A549 treated with AZD2906 at 1 μM for 4 hours (cell line): Measurements from ENCODE around the gene GCNT4. TPM values are rescaled to one million over a fixed set of nuclear protein-coding genes. Genes with fewer than 3 reads are reported as not detected.

Experiments
- total RNA-seq: library from RNA; stranded (reverse); fragments of 200-300 nt; extraction: Qiagen RNA extraction; gene quantifications from 5 replicates; pipeline ENCODE4 v1.2.3, GENCODE V29; 2022

GCNT4 gene, protein sequence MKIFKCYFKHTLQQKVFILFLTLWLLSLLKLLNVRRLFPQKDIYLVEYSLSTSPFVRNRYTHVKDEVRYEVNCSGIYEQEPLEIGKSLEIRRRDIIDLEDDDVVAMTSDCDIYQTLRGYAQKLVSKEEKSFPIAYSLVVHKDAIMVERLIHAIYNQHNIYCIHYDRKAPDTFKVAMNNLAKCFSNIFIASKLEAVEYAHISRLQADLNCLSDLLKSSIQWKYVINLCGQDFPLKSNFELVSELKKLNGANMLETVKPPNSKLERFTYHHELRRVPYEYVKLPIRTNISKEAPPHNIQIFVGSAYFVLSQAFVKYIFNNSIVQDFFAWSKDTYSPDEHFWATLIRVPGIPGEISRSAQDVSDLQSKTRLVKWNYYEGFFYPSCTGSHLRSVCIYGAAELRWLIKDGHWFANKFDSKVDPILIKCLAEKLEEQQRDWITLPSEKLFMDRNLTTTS
- 0.22 to 0.31 TPM (median 0.29 TPM) in 5 replicates for total RNA-seq

DNA sequence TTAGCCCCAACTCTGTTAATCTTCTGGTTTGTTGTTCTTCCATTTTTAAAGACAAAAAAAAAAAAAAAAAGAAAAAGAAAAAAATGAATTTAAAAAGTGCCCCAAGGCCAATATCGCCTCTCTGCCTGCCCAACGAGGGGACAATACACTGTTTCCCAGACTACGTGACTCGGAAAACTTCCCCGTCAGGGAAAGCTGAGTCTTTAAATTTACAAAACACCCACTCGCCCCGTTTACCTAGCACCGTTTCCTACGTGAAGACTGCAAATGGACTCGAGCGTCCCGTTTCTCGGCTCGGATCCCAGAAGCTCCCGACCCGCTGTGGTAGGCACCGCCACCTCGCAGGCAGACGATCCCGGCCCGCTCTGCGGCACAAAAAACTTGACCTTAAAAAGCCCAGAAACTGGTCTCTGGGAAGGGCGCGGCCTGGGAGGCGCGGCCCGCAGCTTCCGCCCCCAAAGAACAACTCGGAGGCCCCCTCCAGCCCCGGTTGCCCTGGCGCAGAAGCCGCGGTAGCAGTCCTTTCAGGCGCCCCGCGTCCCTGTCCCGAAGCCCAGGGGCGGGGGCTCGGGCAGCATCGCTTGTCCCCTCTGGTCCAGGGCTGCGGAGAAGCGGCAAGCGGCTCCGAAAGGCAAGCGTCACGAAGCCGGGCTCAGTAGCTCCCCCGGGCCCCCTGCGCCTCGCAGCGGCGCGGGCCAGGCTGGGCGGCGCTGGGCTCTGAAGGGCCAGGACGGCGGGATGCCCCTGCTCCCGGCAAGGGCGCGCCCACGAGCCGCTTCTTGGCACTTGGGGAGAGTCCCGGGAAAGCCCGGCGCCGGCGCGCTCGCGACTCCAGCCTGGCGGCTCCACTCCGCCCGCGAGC is at the start of gene GCNT4:
GCNT4 (minus strand) TSS at position 367 of the 862 bp plus-strand sequence. CDS start 22,521 bp downstream, outside the sequence.

Other genes starting within 250 kb of the GCNT4 start
- gene FAM169A, start 186.2 kb downstream of the GCNT4 start, total RNA-seq: 4.1 to 6.9 TPM (median 6.3 TPM) in 5 replicates
- 0.03 to 0.07 TPM (median 0.06 TPM) in 5 replicates for gene ANKRD31, start 184.3 kb upstream of the GCNT4 start, total RNA-seq